Measurements from ENCODE around the gene VMP1. TPM values are rescaled to one million over a fixed set of nuclear protein-coding genes. Genes with fewer than 3 reads are reported as not detected.

VMP1 gene
- total RNA-seq, 1 experiment from 2014 or later: 69.4 TPM

- H3K4me2 ChIP-seq (ENCODE audit: low read depth, low read length, poor library complexity, severe bottlenecking): no peak overlapping the region
- no peaks in the 10 kb centered on the region for H3K27me3 ChIP-seq (ENCODE audit: low read length)
- peaks cover 89% of the 10 kb centered on the region for H3K79me2 ChIP-seq (ENCODE audit: low read length)
- H3K4me1 ChIP-seq (ENCODE audit: low read length): peaks cover 4% of the 10 kb centered on the region; the same call in 1 of the 2 replicates
- no peaks in the 10 kb centered on the region for H3K36me3 ChIP-seq (ENCODE audit: insufficient read depth, low read length)
- no peak overlapping the region for H3K9ac ChIP-seq (ENCODE audit: low read length)
- H3K9me2 ChIP-seq (replicated peaks; ENCODE audit: insufficient read depth, low read length): no peaks in the 10 kb centered on the region
- no peak overlapping the region for H3K27ac ChIP-seq (ENCODE audit: low read length)
- DNase-seq: no peak
- no peak overlapping the region for H2AFZ ChIP-seq (ENCODE audit: low read length)
- H3K9me3 ChIP-seq (ENCODE audit: low read length): no peaks in the 10 kb centered on the region
- no peak overlapping the region for H3K4me3 ChIP-seq (ENCODE audit: low read length)
- no peaks in the 10 kb centered on the region for H4K20me1 ChIP-seq (ENCODE audit: insufficient read depth, low read depth, low read length)
Measured at GRCh38 chr17:59727817-59728533, 20.5 kb downstream of the VMP1 start.

DNA sequence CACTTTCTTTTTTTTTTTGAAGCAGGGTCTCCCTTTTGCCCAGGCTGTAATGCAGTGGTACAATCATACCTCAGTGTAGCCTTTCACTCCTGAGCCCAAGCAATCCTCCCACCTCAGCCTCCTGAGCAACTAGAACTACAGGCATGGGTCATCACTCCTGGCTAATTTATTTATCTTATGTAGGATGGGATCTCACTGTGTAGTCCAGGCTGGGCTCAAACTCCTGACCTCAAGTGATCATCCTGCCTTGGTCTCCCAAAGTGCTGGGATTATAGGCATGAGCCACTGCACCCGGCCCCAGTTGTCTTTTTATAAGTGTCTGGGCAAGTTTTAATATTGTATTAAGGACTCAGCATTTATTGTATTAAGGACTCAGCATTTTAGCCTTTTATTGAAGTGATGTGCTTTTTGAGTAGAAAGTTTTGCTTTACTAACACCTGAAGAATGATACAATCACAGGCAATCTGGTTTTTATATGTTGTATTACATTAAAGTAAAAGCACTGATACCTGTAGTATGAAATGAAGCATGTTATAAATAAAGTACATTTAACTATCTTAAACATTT, 22.9 kb downstream of the VMP1 start:
- H3K27ac ChIP-seq (ENCODE audit: low read length): no peak overlapping the region
- peaks cover 4% of the 10 kb centered on the region; the same call in 1 of the 2 replicates for H3K4me1 ChIP-seq (ENCODE audit: low read length)
- H3K9me3 ChIP-seq (ENCODE audit: low read length): no peaks in the 10 kb centered on the region
- no peak overlapping the region for H2AFZ ChIP-seq (ENCODE audit: low read length)
- no peak overlapping the region for H3K4me2 ChIP-seq (ENCODE audit: low read depth, low read length, poor library complexity, severe bottlenecking)
- no peaks in the 10 kb centered on the region for H3K9me2 ChIP-seq (replicated peaks; ENCODE audit: insufficient read depth, low read length)
- H3K27me3 ChIP-seq (ENCODE audit: low read length): no peaks in the 10 kb centered on the region
- DNase-seq: no peak
- peaks cover 83% of the 10 kb centered on the region for H3K79me2 ChIP-seq (ENCODE audit: low read length)
- no peak overlapping the region for H3K4me3 ChIP-seq (ENCODE audit: low read length)
- H3K36me3 ChIP-seq (ENCODE audit: insufficient read depth, low read length): peaks cover 4% of the 10 kb centered on the region; the same call in 1 of the 2 replicates
- no peak overlapping the region for H3K9ac ChIP-seq (ENCODE audit: low read length)
- H4K20me1 ChIP-seq (ENCODE audit: insufficient read depth, low read depth, low read length): no peaks in the 10 kb centered on the region

- Histone ChIP-seq H3K79me2 (ENCODE audit: low read length) (peaks cover 52% of the 10 kb centered on the region), H3K9me2 (replicated peaks; ENCODE audit: insufficient read depth, low read length) (no peaks in the 10 kb centered on the region), H3K36me3 (ENCODE audit: insufficient read depth, low read length) (peaks cover 9% of the 10 kb centered on the region; the same call in 1 of the 2 replicates), H3K4me1 (ENCODE audit: low read length) (peaks cover 4% of the 10 kb centered on the region; the same call in 1 of the 2 replicates), H3K27me3 (ENCODE audit: low read length) (no peaks in the 10 kb centered on the region), H2AFZ (ENCODE audit: low read length) (no peak overlapping the region), H3K27ac (ENCODE audit: low read length) (no peak overlapping the region), H4K20me1 (ENCODE audit: insufficient read depth, low read depth, low read length) (no peaks in the 10 kb centered on the region), H3K9ac (ENCODE audit: low read length) (no peak overlapping the region), H3K4me3 (ENCODE audit: low read length) (no peak overlapping the region), H3K9me3 (ENCODE audit: low read length) (no peaks in the 10 kb centered on the region), H3K4me2 (ENCODE audit: low read depth, low read length, poor library complexity, severe bottlenecking) (no peak overlapping the region)
- no peak for DNase-seq
Measured at GRCh38 chr17:59733697-59734096, 26.2 kb downstream of the VMP1 start.

- H3K79me2 ChIP-seq (ENCODE audit: low read length): peaks cover 49% of the 10 kb centered on the region
- H3K4me1 ChIP-seq (ENCODE audit: low read length): peaks cover 4% of the 10 kb centered on the region; the same call in 1 of the 2 replicates
- no peaks in the 10 kb centered on the region for H4K20me1 ChIP-seq (ENCODE audit: insufficient read depth, low read depth, low read length)
- H3K9me2 ChIP-seq (replicated peaks; ENCODE audit: insufficient read depth, low read length): no peaks in the 10 kb centered on the region
- H2AFZ ChIP-seq (ENCODE audit: low read length): no peak overlapping the region
- no peak overlapping the region for H3K9ac ChIP-seq (ENCODE audit: low read length)
- no peak overlapping the region for H3K4me3 ChIP-seq (ENCODE audit: low read length)
- no peak for DNase-seq
- H3K27ac ChIP-seq (ENCODE audit: low read length): no peak overlapping the region
- H3K36me3 ChIP-seq (ENCODE audit: insufficient read depth, low read length): peaks cover 13% of the 10 kb centered on the region; the same call in 1 of the 2 replicates
- H3K4me2 ChIP-seq (ENCODE audit: low read depth, low read length, poor library complexity, severe bottlenecking): no peak overlapping the region
- no peaks in the 10 kb centered on the region for H3K9me3 ChIP-seq (ENCODE audit: low read length)
- H3K27me3 ChIP-seq (ENCODE audit: low read length): no peaks in the 10 kb centered on the region
Measured at GRCh38 chr17:59734226-59734625, 26.8 kb downstream of the VMP1 start.

GRCh38 chr17:59737324-59737723, 29.9 kb downstream of the VMP1 start:
- no peak overlapping the region for H3K27ac ChIP-seq (ENCODE audit: low read length)
- no peaks in the 10 kb centered on the region for H3K9me3 ChIP-seq (ENCODE audit: low read length)
- no peak overlapping the region for H3K4me3 ChIP-seq (ENCODE audit: low read length)
- no peaks in the 10 kb centered on the region for H4K20me1 ChIP-seq (ENCODE audit: insufficient read depth, low read depth, low read length)
- no peak overlapping the region for H3K9ac ChIP-seq (ENCODE audit: low read length)
- H3K9me2 ChIP-seq (replicated peaks; ENCODE audit: insufficient read depth, low read length): no peaks in the 10 kb centered on the region
- H3K79me2 ChIP-seq (ENCODE audit: low read length): peaks cover 31% of the 10 kb centered on the region
- no peak for DNase-seq
- peaks cover 19% of the 10 kb centered on the region; the same call in 1 of the 2 replicates for H3K36me3 ChIP-seq (ENCODE audit: insufficient read depth, low read length)
- no peaks in the 10 kb centered on the region for H3K27me3 ChIP-seq (ENCODE audit: low read length)
- H3K4me2 ChIP-seq (ENCODE audit: low read depth, low read length, poor library complexity, severe bottlenecking): no peak overlapping the region
- H2AFZ ChIP-seq (ENCODE audit: low read length): no peak overlapping the region
- no peaks in the 10 kb centered on the region for H3K4me1 ChIP-seq (ENCODE audit: low read length)

DNA sequence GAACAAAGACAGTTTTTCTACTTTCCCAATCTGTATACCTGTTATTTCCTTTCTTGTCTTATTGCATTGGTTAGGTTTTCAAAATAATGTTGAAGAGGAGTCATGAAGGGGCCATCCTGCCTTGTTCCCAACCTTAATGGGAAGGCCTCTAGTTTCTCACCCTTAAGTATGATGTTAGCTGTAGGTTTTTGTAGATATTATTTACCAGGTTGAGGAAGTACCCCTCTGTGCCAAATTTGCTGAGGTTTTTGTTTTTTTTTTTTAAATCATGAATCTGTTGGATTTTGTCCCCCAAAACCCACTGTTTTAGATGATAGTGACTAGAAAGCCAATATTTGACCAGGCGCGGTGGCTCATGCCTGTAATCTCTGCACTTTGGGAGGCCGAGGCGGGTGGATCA, 36.4 kb downstream of the VMP1 start:
- no peaks in the 10 kb centered on the region; the same call in 1 of the 2 replicates for H3K9me3 ChIP-seq (ENCODE audit: low read length)
- no peak for DNase-seq
- H3K79me2 ChIP-seq (ENCODE audit: low read length): peaks cover 15% of the 10 kb centered on the region
- no peak overlapping the region for H3K27ac ChIP-seq (ENCODE audit: low read length)
- no peaks in the 10 kb centered on the region for H4K20me1 ChIP-seq (ENCODE audit: insufficient read depth, low read depth, low read length)
- no peaks in the 10 kb centered on the region for H3K27me3 ChIP-seq (ENCODE audit: low read length)
- peaks cover 18% of the 10 kb centered on the region; the same call in 1 of the 2 replicates for H3K36me3 ChIP-seq (ENCODE audit: insufficient read depth, low read length)
- H3K4me3 ChIP-seq (ENCODE audit: low read length): no peak overlapping the region
- H3K4me1 ChIP-seq (ENCODE audit: low read length): peaks cover 8% of the 10 kb centered on the region; the same call in 1 of the 2 replicates
- no peak overlapping the region for H3K9ac ChIP-seq (ENCODE audit: low read length)
- H3K9me2 ChIP-seq (replicated peaks; ENCODE audit: insufficient read depth, low read length): no peaks in the 10 kb centered on the region
- no peak overlapping the region for H3K4me2 ChIP-seq (ENCODE audit: low read depth, low read length, poor library complexity, severe bottlenecking)
- H2AFZ ChIP-seq (ENCODE audit: low read length): no peak overlapping the region

GRCh38 chr17:59745040-59745439, 37.6 kb downstream of the VMP1 start:
- Histone ChIP-seq H3K79me2 (ENCODE audit: low read length) (peaks cover 12% of the 10 kb centered on the region), H3K9me3 (ENCODE audit: low read length) (no peaks in the 10 kb centered on the region; the same call in 1 of the 2 replicates), H2AFZ (ENCODE audit: low read length) (no peak overlapping the region), H3K36me3 (ENCODE audit: insufficient read depth, low read length) (peaks cover 14% of the 10 kb centered on the region; the same call in 1 of the 2 replicates), H3K27ac (ENCODE audit: low read length) (no peak overlapping the region), H3K9me2 (replicated peaks; ENCODE audit: insufficient read depth, low read length) (no peaks in the 10 kb centered on the region), H3K4me1 (ENCODE audit: low read length) (peaks cover 17% of the 10 kb centered on the region), H4K20me1 (ENCODE audit: insufficient read depth, low read depth, low read length) (no peaks in the 10 kb centered on the region), H3K27me3 (ENCODE audit: low read length) (no peaks in the 10 kb centered on the region), H3K4me2 (ENCODE audit: low read depth, low read length, poor library complexity, severe bottlenecking) (no peak overlapping the region), H3K9ac (ENCODE audit: low read length) (no peak overlapping the region), H3K4me3 (ENCODE audit: low read length) (no peak overlapping the region)
- DNase-seq: no peak

DNA sequence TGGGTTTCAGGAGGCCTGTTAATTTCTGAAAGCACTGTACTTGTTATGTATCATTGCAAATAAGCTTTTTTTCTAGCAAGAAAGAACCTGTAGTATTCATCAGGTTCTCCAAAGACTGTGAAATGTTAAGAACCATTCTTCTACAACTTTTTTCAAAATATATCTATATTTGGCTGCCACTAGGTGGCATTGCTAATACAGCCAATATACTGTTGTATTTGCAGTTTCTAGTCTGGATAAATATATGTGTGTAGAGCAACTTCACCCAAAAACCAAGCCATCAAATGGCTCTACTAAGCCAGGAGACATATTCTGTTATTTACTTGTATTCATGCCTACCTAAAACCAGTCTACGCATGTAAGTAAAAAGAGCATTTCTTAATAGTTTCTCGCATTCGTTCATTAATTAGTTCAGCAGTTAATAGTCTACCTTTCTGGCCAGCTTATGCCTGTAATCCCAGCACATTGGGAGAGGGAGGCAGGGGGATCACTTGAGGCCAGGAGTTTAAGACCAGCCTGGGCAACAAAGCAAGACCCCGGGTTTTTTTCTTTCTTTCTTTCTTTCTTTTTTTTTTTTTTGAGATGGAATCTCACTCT, 39.5 kb downstream of the VMP1 start:
- Histone ChIP-seq H2AFZ (ENCODE audit: low read length) (no peak overlapping the region), H3K4me2 (ENCODE audit: low read depth, low read length, poor library complexity, severe bottlenecking) (no peak overlapping the region), H3K27ac (ENCODE audit: low read length) (no peak overlapping the region), H3K4me1 (ENCODE audit: low read length) (peaks cover 35% of the 10 kb centered on the region), H3K27me3 (ENCODE audit: low read length) (no peaks in the 10 kb centered on the region), H3K9me2 (replicated peaks; ENCODE audit: insufficient read depth, low read length) (no peaks in the 10 kb centered on the region), H3K9me3 (ENCODE audit: low read length) (no peaks in the 10 kb centered on the region; the same call in 1 of the 2 replicates), H3K79me2 (ENCODE audit: low read length) (peaks cover 8% of the 10 kb centered on the region), H4K20me1 (ENCODE audit: insufficient read depth, low read depth, low read length) (no peaks in the 10 kb centered on the region), H3K9ac (ENCODE audit: low read length) (no peak overlapping the region), H3K36me3 (ENCODE audit: insufficient read depth, low read length) (peaks cover 8% of the 10 kb centered on the region; the same call in 1 of the 2 replicates), H3K4me3 (ENCODE audit: low read length) (no peak overlapping the region)
- peak; percentile 71 for DNase-seq
